DND-41 (cell line): ENCODE results near the gene GIPC1.

ENCODE experiments used
- ATAC-seq: fragments of 200-7000 bp; cut with Tn5 transposase; 3 replicates; pipeline ENCODE4 v1.9.1; 2021; ENCODE audit warnings: low read depth; ENCODE audit not compliant: insufficient read depth
- DNase-seq: peaks from one replicate; pipeline ENCODE4 v3.0.0-alpha.2; 2020
- H2AFZ ChIP-seq: 2 replicates; pipeline ENCODE4 v1.6.0; 2012; ENCODE audit warnings: low read depth, low read length
- H3K27ac ChIP-seq: 2 replicates; pipeline ENCODE4 v1.5.1; 2012; ENCODE audit warnings: low read length, inconsistent platforms
- H3K27me3 ChIP-seq: fragments of 200-600 bp; sonication (generic); 2 replicates; pipeline ENCODE4 v1.6.0; 2012; ENCODE audit warnings: low read length, mild to moderate bottlenecking, inconsistent platforms; ENCODE audit not compliant: insufficient read depth, poor library complexity
- H3K36me3 ChIP-seq: 2 replicates; pipeline ENCODE4 v1.5.1; 2012; ENCODE audit warnings: low read length, inconsistent platforms; ENCODE audit not compliant: insufficient read depth
- H3K4me1 ChIP-seq: 2 replicates; pipeline ENCODE4 v1.5.1; 2012; ENCODE audit warnings: mild to moderate bottlenecking, low read length; ENCODE audit not compliant: insufficient read depth
- H3K4me2 ChIP-seq: 2 replicates; pipeline ENCODE4 v1.6.0; 2012; ENCODE audit warnings: mild to moderate bottlenecking, moderate library complexity, low read length, inconsistent platforms; ENCODE audit not compliant: insufficient read depth
- H3K4me3 ChIP-seq, 2 experiments: fragments of 200-600 bp in 1 of 2; shearing (Covaris generic) in 1 of 2; 2 replicates each; pipeline ENCODE4 v1.5.1; 2012 to 2016; ENCODE audit warnings: inconsistent platforms in 2 of 2, low read length in 2 of 2, mild to moderate bottlenecking in 2 of 2, low read depth in 1 of 2, moderate library complexity in 1 of 2
- H3K79me2 ChIP-seq: 2 replicates; pipeline ENCODE4 v1.6.0; 2012; ENCODE audit warnings: low read length, inconsistent platforms; ENCODE audit not compliant: insufficient read depth
- H3K9ac ChIP-seq: 2 replicates; pipeline ENCODE4 v1.6.0; 2012; ENCODE audit warnings: low read depth, mild to moderate bottlenecking, inconsistent platforms, low read length, moderate library complexity
- H3K9me3 ChIP-seq: 2 replicates; pipeline ENCODE4 v1.5.1; 2012; ENCODE audit warnings: low read length, moderate library complexity, mild to moderate bottlenecking, inconsistent platforms; ENCODE audit not compliant: insufficient read depth, severe bottlenecking
- H4K20me1 ChIP-seq: 2 replicates; pipeline ENCODE4 v1.6.0; 2012; ENCODE audit warnings: low read length; ENCODE audit not compliant: insufficient read depth
- EZH2 ChIP-seq: IDR thresholded peaks from 3 replicates; pipeline ENCODE4 v1.6.1; 2012; ENCODE audit warnings: borderline replicate concordance, low read depth, mild to moderate bottlenecking, moderate library complexity, low read length, inconsistent platforms; ENCODE audit not compliant: severe bottlenecking
- TF ChIP-seq, protein P1 (sequence below): IDR thresholded peaks from 2 replicates; pipeline ENCODE4 v1.5.1; 2012; ENCODE audit warnings: borderline replicate concordance, low read length, moderate library complexity, mild to moderate bottlenecking; ENCODE audit not compliant: poor library complexity, severe bottlenecking; ENCODE audit errors: extremely low read depth

The GIPC1 gene

DNA sequence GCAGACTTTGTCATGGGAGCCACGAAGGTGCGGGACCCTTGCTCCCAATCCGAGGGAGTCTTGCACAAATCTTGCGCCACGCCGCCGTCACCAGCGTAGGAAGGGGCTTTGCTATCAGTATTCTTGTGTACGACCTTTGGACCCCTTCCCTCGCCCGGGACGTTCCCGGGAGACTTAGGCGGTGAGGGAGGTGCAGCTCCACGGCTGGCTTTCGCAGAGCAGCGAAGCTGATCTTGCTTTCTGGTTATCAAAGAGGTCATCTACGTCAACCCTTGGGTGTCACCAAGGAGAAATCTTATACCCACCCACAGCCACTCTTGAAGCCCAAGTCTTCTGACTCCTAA is 34.0 kb upstream of the GIPC1 start:
- H3K27me3 ChIP-seq, result no peaks in the 10 kb centered on the region
- H4K20me1 ChIP-seq, result peaks cover 25% of the 10 kb centered on the region; the same call in 1 of the 2 replicates
- H2AFZ ChIP-seq, result peak overlapping the region; percentile 83
- H3K79me2 ChIP-seq, result peaks cover 53% of the 10 kb centered on the region
- H3K4me1 ChIP-seq, result peaks cover 31% of the 10 kb centered on the region
- no peak for DNase-seq
- H3K27ac ChIP-seq, result peak overlapping the region; percentile 87
- TF ChIP-seq EZH2, result no peak
- TF ChIP-seq, protein P1, sequence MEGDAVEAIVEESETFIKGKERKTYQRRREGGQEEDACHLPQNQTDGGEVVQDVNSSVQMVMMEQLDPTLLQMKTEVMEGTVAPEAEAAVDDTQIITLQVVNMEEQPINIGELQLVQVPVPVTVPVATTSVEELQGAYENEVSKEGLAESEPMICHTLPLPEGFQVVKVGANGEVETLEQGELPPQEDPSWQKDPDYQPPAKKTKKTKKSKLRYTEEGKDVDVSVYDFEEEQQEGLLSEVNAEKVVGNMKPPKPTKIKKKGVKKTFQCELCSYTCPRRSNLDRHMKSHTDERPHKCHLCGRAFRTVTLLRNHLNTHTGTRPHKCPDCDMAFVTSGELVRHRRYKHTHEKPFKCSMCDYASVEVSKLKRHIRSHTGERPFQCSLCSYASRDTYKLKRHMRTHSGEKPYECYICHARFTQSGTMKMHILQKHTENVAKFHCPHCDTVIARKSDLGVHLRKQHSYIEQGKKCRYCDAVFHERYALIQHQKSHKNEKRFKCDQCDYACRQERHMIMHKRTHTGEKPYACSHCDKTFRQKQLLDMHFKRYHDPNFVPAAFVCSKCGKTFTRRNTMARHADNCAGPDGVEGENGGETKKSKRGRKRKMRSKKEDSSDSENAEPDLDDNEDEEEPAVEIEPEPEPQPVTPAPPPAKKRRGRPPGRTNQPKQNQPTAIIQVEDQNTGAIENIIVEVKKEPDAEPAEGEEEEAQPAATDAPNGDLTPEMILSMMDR, result no peak
- peaks cover 11% of the 10 kb centered on the region for H3K36me3 ChIP-seq
- peak overlapping the region; percentile 92 for H3K4me2 ChIP-seq
- H3K9ac ChIP-seq, result peak overlapping the region; percentile 82
- H3K4me3 ChIP-seq, result peak overlapping the region; percentile 87 to 95
- no peaks in the 10 kb centered on the region for H3K9me3 ChIP-seq
- no peak for ATAC-seq

DNA sequence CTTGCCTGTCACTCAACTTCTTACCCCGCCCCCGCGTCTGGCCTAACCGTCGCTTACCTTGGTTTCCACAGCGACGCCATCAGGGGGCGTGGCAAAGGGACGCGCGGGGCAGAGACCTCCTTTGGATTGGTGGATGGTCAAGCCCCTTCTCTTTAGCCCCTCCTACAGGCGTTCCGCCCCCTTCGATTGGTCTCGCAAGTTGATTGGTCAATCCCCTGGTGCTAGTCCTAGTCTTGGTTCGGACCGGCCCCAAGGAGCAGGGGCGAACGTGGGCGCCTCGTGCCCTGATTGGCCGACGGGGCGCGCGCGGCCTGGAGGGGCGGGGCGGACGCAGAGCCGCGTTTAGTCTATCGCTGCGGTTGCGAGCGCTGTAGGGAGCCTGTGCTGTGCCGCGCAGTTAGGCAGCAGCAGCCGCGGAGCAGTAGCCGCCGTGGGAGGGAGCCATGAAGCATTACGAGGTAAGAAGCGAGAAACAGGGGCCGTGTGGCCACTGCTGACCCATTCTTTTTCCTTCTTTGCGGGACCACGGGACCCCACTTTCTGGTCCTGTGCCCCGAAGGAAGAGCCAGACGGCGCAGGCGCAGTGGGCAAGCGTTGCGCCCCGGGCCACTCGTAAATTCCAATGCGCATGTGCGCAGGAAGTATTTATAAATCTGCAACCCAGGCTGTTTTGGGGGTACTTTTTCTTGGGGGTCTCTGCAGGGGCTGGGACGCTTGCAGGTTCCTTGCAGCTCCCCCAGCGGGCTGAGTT is 33.5 kb upstream of the GIPC1 start, which contains the start of gene TECR:
TECR (plus strand) TSS at position 341 of the 751 bp plus-strand sequence; CDS start at position 444, 103 bp downstream.
- H3K4me3 ChIP-seq, result peak within 1 kb of the TSS; percentile 87 to 95
- H3K27ac ChIP-seq, result peak within 1 kb of the TSS; percentile 87
- peak within 1 kb of the TSS; percentile 94 for H2AFZ ChIP-seq
- peaks cover 6% of the 10 kb centered on the region for H3K36me3 ChIP-seq
- H3K4me1 ChIP-seq, result peaks cover 31% of the 10 kb centered on the region
- H3K9me3 ChIP-seq, result no peaks in the 10 kb centered on the region
- peaks cover 20% of the 10 kb centered on the region; the same call in 1 of the 2 replicates for H4K20me1 ChIP-seq
- peak within 1 kb of the TSS; percentile 82 for H3K9ac ChIP-seq
- peak; percentile 96 for ATAC-seq
- H3K27me3 ChIP-seq, result no peaks in the 10 kb centered on the region
- TF ChIP-seq, protein P1, result peak; percentile 13
- no peak for TF ChIP-seq EZH2
- peaks cover 48% of the 10 kb centered on the region for H3K79me2 ChIP-seq
- DNase-seq, result peak; percentile 100
- peak within 1 kb of the TSS; percentile 92 for H3K4me2 ChIP-seq

DNA sequence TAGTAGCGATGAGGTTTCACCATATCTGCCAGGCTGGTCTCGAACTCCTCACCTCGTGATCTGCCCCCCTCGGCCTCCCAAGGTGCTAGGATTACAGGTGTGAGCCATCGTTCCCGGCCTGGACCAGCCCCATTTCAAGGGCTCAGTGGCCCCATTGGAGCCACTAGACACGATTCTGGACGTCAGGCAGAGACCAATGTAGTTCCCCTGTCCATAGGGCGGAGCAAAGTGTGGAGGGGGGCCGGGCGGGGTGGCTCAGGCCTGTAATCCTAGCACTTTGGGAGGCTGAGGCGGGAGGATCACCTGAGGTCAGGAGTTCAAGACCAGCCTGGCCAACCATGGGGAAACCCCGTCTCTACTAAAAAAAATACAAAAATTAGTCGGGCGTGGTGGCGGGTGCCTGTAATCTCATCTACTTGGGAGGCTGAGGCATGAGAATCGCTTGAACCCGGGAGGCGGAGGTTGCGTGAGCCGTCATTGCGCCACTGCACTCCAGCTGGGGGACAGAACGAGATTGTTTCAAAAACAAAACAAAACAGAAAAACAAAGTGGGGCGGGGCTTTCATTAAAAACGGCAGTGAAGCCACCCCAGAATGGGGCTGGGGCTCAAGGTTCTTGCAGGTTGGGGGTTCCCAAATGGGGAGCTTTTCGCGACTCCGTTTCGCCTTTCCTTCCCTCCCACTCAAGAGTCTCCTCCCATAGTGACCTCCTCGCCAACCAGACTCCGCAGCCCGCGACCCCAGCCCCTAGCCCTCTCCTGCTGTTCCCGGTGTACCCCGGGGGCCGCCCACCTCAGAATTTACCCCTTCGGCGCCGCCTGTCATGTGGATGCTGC is 32.7 kb upstream of the GIPC1 start:
- H3K4me2 ChIP-seq, result peak overlapping the region; percentile 92
- H3K79me2 ChIP-seq, result peaks cover 42% of the 10 kb centered on the region
- TF ChIP-seq, protein P1, result no peak
- no peak for TF ChIP-seq EZH2
- H3K9ac ChIP-seq, result peak overlapping the region; percentile 63
- H3K4me1 ChIP-seq, result peaks cover 31% of the 10 kb centered on the region
- peaks cover 4% of the 10 kb centered on the region for H3K36me3 ChIP-seq
- peak overlapping the region; percentile 56 to 72; a peak in 3 of 4 replicates for H3K4me3 ChIP-seq
- DNase-seq, result no peak
- peaks cover 20% of the 10 kb centered on the region; the same call in 1 of the 2 replicates for H4K20me1 ChIP-seq
- no peak for ATAC-seq
- H3K27me3 ChIP-seq, result no peaks in the 10 kb centered on the region
- peak overlapping the region; percentile 87 for H3K27ac ChIP-seq
- no peaks in the 10 kb centered on the region for H3K9me3 ChIP-seq
- H2AFZ ChIP-seq, result peak overlapping the region; percentile 94
